WTC11 (cell line): Measurements from ENCODE around the gene POLR2L. TPM values are rescaled to one million over a fixed set of nuclear protein-coding genes. Genes with fewer than 3 reads are reported as not detected.

Experiments used
- ATAC-seq: fragments of 200-7000 bp; cut with Tn5 transposase; 2 replicates; pipeline ENCODE4 v1.10.0; 2021; ENCODE audit warnings: mild to moderate bottlenecking, moderate library complexity
- CTCF ChIA-PET: fragments of 300-600 bp; sonication (Branson Sonifier 250); formaldehyde crosslinking; loops from one replicate; lab custom pipeline; 2021; ENCODE audit warnings: antibody characterized with exemption; lab: Charles Lee
- POLR2A ChIA-PET: fragments of 350-600 bp; sonication (Branson Sonifier 250); formaldehyde crosslinking; loops from one replicate; lab custom pipeline; 2021; ENCODE audit warnings: antibody characterized with exemption; lab: Charles Lee
- DNase-seq: peaks from one replicate; pipeline ENCODE4 v3.0.0; 2021; ENCODE audit warnings: low spot score
- H3K27ac Mint-ChIP-seq: 2 replicates; pipeline ENCODE4 v1.8.0; 2021; ENCODE audit warnings: mixed read lengths
- H3K27me3 Mint-ChIP-seq: 2 replicates; pipeline ENCODE4 v1.8.0; 2021; ENCODE audit warnings: low read depth, mild to moderate bottlenecking, moderate library complexity, mixed read lengths
- H3K36me3 Mint-ChIP-seq: 2 replicates; pipeline ENCODE4 v1.8.0; 2021; ENCODE audit warnings: mixed read lengths
- H3K4me1 Mint-ChIP-seq: 2 replicates; pipeline ENCODE4 v1.8.0; 2022; ENCODE audit warnings: mixed read lengths
- H3K4me3 Mint-ChIP-seq: 2 replicates; pipeline ENCODE4 v1.8.0; 2021; ENCODE audit warnings: mild to moderate bottlenecking, moderate library complexity, mixed read lengths
- H3K9me3 Mint-ChIP-seq: 2 replicates; pipeline ENCODE4 v1.8.0; 2021; ENCODE audit warnings: mixed read lengths
- ATF2 ChIP-seq: sonication (generic); formaldehyde crosslinking; IDR thresholded peaks from 2 replicates; pipeline ENCODE4 v1.8.1; 2022; ENCODE audit warnings: low read depth, missing genetic modification reagents, borderline replicate concordance
- CREB1 ChIP-seq: sonication (generic); formaldehyde crosslinking; IDR thresholded peaks from 2 replicates; pipeline ENCODE4 v1.8.0; 2023; ENCODE audit warnings: mild to moderate bottlenecking, missing genetic modification reagents
- EMX1 ChIP-seq: fragments of 250-450 bp; sonication (Bioruptor Pico); IDR thresholded peaks from 2 replicates; pipeline ENCODE4 v1.8.0; 2021; ENCODE audit warnings: mild to moderate bottlenecking
- FOXP4 ChIP-seq: sonication (generic); formaldehyde crosslinking; IDR thresholded peaks from 2 replicates; pipeline ENCODE4 v1.8.0; 2022; ENCODE audit warnings: mild to moderate bottlenecking, missing genetic modification reagents
- GRHL2 ChIP-seq: fragments of 250-450 bp; sonication (Bioruptor Pico); IDR thresholded peaks from 2 replicates; pipeline ENCODE4 v1.8.0; 2022; ENCODE audit warnings: mild to moderate bottlenecking, moderate library complexity; ENCODE audit not compliant: insufficient replicate concordance, severe bottlenecking
- HMGA2 ChIP-seq: fragments of 250-450 bp; sonication (Bioruptor Pico); IDR thresholded peaks from 2 replicates; pipeline ENCODE4 v1.4.0; 2021; ENCODE audit warnings: mild to moderate bottlenecking, moderate library complexity
- MAX ChIP-seq: sonication (generic); formaldehyde crosslinking; IDR thresholded peaks from 2 replicates; pipeline ENCODE4 v1.8.0; 2022; ENCODE audit warnings: mild to moderate bottlenecking, missing genetic modification reagents
- MYBL2 ChIP-seq: sonication (generic); formaldehyde crosslinking; IDR thresholded peaks from 2 replicates; pipeline ENCODE4 v1.8.1; 2023; ENCODE audit warnings: mild to moderate bottlenecking, moderate library complexity, missing genetic modification reagents
- NFATC4 ChIP-seq: fragments of 250-450 bp; sonication (Bioruptor Pico); IDR thresholded peaks from 2 replicates; pipeline ENCODE4 v1.9.0; 2021; ENCODE audit warnings: mild to moderate bottlenecking
- NFYB ChIP-seq: sonication (generic); formaldehyde crosslinking; conservative IDR thresholded peaks from 2 replicates; pipeline ENCODE4 v1.8.0; 2022; ENCODE audit warnings: low read depth, missing genetic modification reagents
- PREB ChIP-seq: sonication (generic); formaldehyde crosslinking; IDR thresholded peaks from 2 replicates; pipeline ENCODE4 v1.8.1; 2022; ENCODE audit warnings: mild to moderate bottlenecking, missing genetic modification reagents, moderate library complexity, borderline replicate concordance
- PRRX2 ChIP-seq: fragments of 250-450 bp; sonication (Bioruptor Pico); IDR thresholded peaks from 2 replicates; pipeline ENCODE4 v1.8.0; 2021; ENCODE audit warnings: mild to moderate bottlenecking
- SMAD3 ChIP-seq: sonication (generic); formaldehyde crosslinking; IDR thresholded peaks from 2 replicates; pipeline ENCODE4 v1.8.0; 2022; ENCODE audit warnings: missing genetic modification reagents, mild to moderate bottlenecking, borderline replicate concordance
- SMAD4 ChIP-seq: sonication (generic); formaldehyde crosslinking; IDR thresholded peaks from 2 replicates; pipeline ENCODE4 v1.8.0; 2022; ENCODE audit warnings: mild to moderate bottlenecking, missing genetic modification reagents
- TEAD4 ChIP-seq: sonication (generic); formaldehyde crosslinking; IDR thresholded peaks from 2 replicates; pipeline ENCODE4 v1.8.0; 2022; ENCODE audit warnings: mild to moderate bottlenecking, missing genetic modification reagents
- USF2 ChIP-seq: sonication (generic); formaldehyde crosslinking; IDR thresholded peaks from 2 replicates; pipeline ENCODE4 v1.8.1; 2023; ENCODE audit warnings: mild to moderate bottlenecking, missing genetic modification reagents, moderate library complexity
- ZMAT4 ChIP-seq: fragments of 250-450 bp; sonication (Bioruptor Pico); IDR thresholded peaks from 2 replicates; pipeline ENCODE4 v1.9.0; 2021; ENCODE audit warnings: mild to moderate bottlenecking
- ZNF121 ChIP-seq: sonication (generic); formaldehyde crosslinking; IDR thresholded peaks from 2 replicates; pipeline ENCODE4 v1.8.0; 2023; ENCODE audit warnings: missing genetic modification reagents
- ZNF219 ChIP-seq: sonication (generic); formaldehyde crosslinking; IDR thresholded peaks from 2 replicates; pipeline ENCODE4 v1.8.0; 2023; ENCODE audit warnings: missing genetic modification reagents, mild to moderate bottlenecking, borderline replicate concordance
- ZNF263 ChIP-seq: sonication (generic); formaldehyde crosslinking; IDR thresholded peaks from 2 replicates; pipeline ENCODE4 v1.8.1; 2022; ENCODE audit warnings: low read depth, mild to moderate bottlenecking, moderate library complexity, missing genetic modification reagents
- ZNF281 ChIP-seq: sonication (generic); formaldehyde crosslinking; IDR thresholded peaks from 2 replicates; pipeline ENCODE4 v1.8.0; 2023; ENCODE audit warnings: mild to moderate bottlenecking, missing genetic modification reagents
- ZNF416 ChIP-seq: fragments of 250-450 bp; sonication (Bioruptor Pico); IDR thresholded peaks from 2 replicates; pipeline ENCODE4 v1.9.0; 2021; ENCODE audit warnings: mild to moderate bottlenecking, inconsistent platforms
- ZSCAN18 ChIP-seq: fragments of 250-450 bp; sonication (Bioruptor Pico); IDR thresholded peaks from 2 replicates; pipeline ENCODE4 v2.1.2; 2022; ENCODE audit warnings: mild to moderate bottlenecking, moderate library complexity
- total RNA-seq: library from RNA; stranded (reverse); gene quantifications from 3 replicates; pipeline ENCODE4 v1.2.3, GENCODE V29; 2021

Gene POLR2L
- total RNA-seq, 1 experiment from 2014 or later: 152 TPM

- peak; percentile 90 for TF ChIP-seq FOXP4 (CRISPR knock-in tag)
- TF ChIP-seq MYBL2 (CRISPR knock-in tag): no peak
- TF ChIP-seq TEAD4 (CRISPR knock-in tag): peak; percentile 52
These were observed 32.2 kb downstream of the POLR2L start (continued) for GRCh38 chr11:810040-810567.

- CTCF ChIA-PET: interaction anchor here (0.8 to 2.2 kb wide), 6 partner anchors 11 to 255 kb away, joined by 3 to 13 read pairs (median 5); no protein-coding TSS in a partner anchor
- ATAC-seq (peak; percentile 66), DNase-seq (peak; percentile 97)
- Mint-ChIP-seq H3K4me3 (peak within 1 kb of the TSS; percentile 92), H3K27ac (peak within 1 kb of the TSS; percentile 97), H3K27me3 (no peaks in the 10 kb centered on the region), H3K36me3 (peaks cover 28% of the 10 kb centered on the region), H3K9me3 (no peaks in the 10 kb centered on the region), H3K4me1 (peaks cover 40% of the 10 kb centered on the region)
- POLR2A ChIA-PET: interaction anchor here (0.6 to 2.0 kb wide), 7 partner anchors 10 to 26 kb away, joined by 3 to 18 read pairs (median 4); partner anchors contain the start of genes CD151, CRACR2B and PNPLA2
- no peak for TF ChIP-seq HMGA2
- TF ChIP-seq NFYB (CRISPR knock-in tag): peak; percentile 92
- no peak for TF ChIP-seq PRRX2 (CRISPR knock-in tag)
- TF ChIP-seq ZNF416: no peak
- TF ChIP-seq MAX (CRISPR knock-in tag): peak; percentile 92
- 0 out of 2 replicates have a peak, but pooled peaks have one; percentile 41 for TF ChIP-seq ATF2 (CRISPR knock-in tag)
- TF ChIP-seq ZSCAN18: no peak
- no peak for TF ChIP-seq GRHL2 (CRISPR knock-in tag)
- no peak for TF ChIP-seq ZMAT4 (CRISPR knock-in tag)
- TF ChIP-seq ZNF281: peak; percentile 43
- TF ChIP-seq MYBL2 (CRISPR knock-in tag): peak; percentile 87
- TF ChIP-seq EMX1: no peak
- TF ChIP-seq ZNF263 (CRISPR knock-in tag): no peak
- TF ChIP-seq ZNF219 (CRISPR knock-in tag): 0 out of 2 replicates have a peak, but pooled peaks have one; percentile 38
- no peak for TF ChIP-seq PREB
- TF ChIP-seq NFATC4 (CRISPR knock-in tag): no peak
- TF ChIP-seq ZNF121 (CRISPR knock-in tag): no peak
- TF ChIP-seq USF2 (CRISPR knock-in tag): peak; percentile 60
- TF ChIP-seq SMAD3 (CRISPR knock-in tag): no peak; the same call in 1 of the 2 replicates
- TF ChIP-seq SMAD4 (CRISPR knock-in tag): no peak
- peak; percentile 57 for TF ChIP-seq CREB1 (CRISPR knock-in tag)
These were observed 32.9 kb downstream of the POLR2L start, which contains the start of gene RPLP2 for GRCh38 chr11:809287-810039. TSS of gene RPLP2 (plus strand) at chr11:809967. CDS start at chr11:810235, 268 bp downstream.
